ENCODE measurements around the gene GRID1. TPM values are rescaled to one million over a fixed set of nuclear protein-coding genes. Genes with fewer than 3 reads are reported as not detected.

Gene GRID1
- not detected for total RNA-seq

- H3K9me3 ChIP-seq (ENCODE audit: low read depth, low read length): no peaks in the 10 kb centered on the region
- peaks cover 21% of the 10 kb centered on the region for H3K4me1 ChIP-seq (ENCODE audit: insufficient read depth, low read length)
- H3K4me3 ChIP-seq (ENCODE audit: low read length): no peak within 1 kb of the TSS
- H3K27me3 ChIP-seq (ENCODE audit: insufficient read depth, low read length): peaks cover 74% of the 10 kb centered on the region
These were observed at the start of gene GRID1 for GRCh38 chr10:86366033-86366901. Gene GRID1 (minus strand): TSS chr10:86366795.

- no peaks in the 10 kb centered on the region for H3K27me3 ChIP-seq (ENCODE audit: insufficient read depth, low read length)
- no peak overlapping the region for H3K4me3 ChIP-seq (ENCODE audit: low read length)
- H3K9me3 ChIP-seq (ENCODE audit: low read depth, low read length): no peaks in the 10 kb centered on the region
- H3K4me1 ChIP-seq (ENCODE audit: insufficient read depth, low read length): peaks cover 32% of the 10 kb centered on the region
These were observed 49.0 kb upstream of the GRID1 start for GRCh38 chr10:86415583-86415982.

GRCh38 chr10:86415116-86415515 lies 48.5 kb upstream of the GRID1 start:
- no peak overlapping the region for H3K4me3 ChIP-seq (ENCODE audit: low read length)
- no peaks in the 10 kb centered on the region for H3K27me3 ChIP-seq (ENCODE audit: insufficient read depth, low read length)
- H3K4me1 ChIP-seq (ENCODE audit: insufficient read depth, low read length): peaks cover 33% of the 10 kb centered on the region
- H3K9me3 ChIP-seq (ENCODE audit: low read depth, low read length): no peaks in the 10 kb centered on the region

GRCh38 chr10:86413046-86413728 lies 46.6 kb upstream of the GRID1 start:
- no peaks in the 10 kb centered on the region for H3K9me3 ChIP-seq (ENCODE audit: low read depth, low read length)
- H3K4me1 ChIP-seq (ENCODE audit: insufficient read depth, low read length): peaks cover 33% of the 10 kb centered on the region
- H3K27me3 ChIP-seq (ENCODE audit: insufficient read depth, low read length): no peaks in the 10 kb centered on the region
- no peak overlapping the region for H3K4me3 ChIP-seq (ENCODE audit: low read length)

GRCh38 chr10:86411852-86412560 lies 45.4 kb upstream of the GRID1 start:
- Histone ChIP-seq H3K4me3 (ENCODE audit: low read length) (no peak overlapping the region), H3K4me1 (ENCODE audit: insufficient read depth, low read length) (peaks cover 33% of the 10 kb centered on the region), H3K27me3 (ENCODE audit: insufficient read depth, low read length) (no peaks in the 10 kb centered on the region), H3K9me3 (ENCODE audit: low read depth, low read length) (no peaks in the 10 kb centered on the region)

GRCh38 chr10:86411281-86411841 lies 44.8 kb upstream of the GRID1 start:
- Histone ChIP-seq H3K27me3 (ENCODE audit: insufficient read depth, low read length) (no peaks in the 10 kb centered on the region), H3K4me1 (ENCODE audit: insufficient read depth, low read length) (peaks cover 33% of the 10 kb centered on the region), H3K9me3 (ENCODE audit: low read depth, low read length) (no peaks in the 10 kb centered on the region), H3K4me3 (ENCODE audit: low read length) (no peak overlapping the region)

- Histone ChIP-seq H3K4me3 (ENCODE audit: low read length) (no peak overlapping the region), H3K27me3 (ENCODE audit: insufficient read depth, low read length) (no peaks in the 10 kb centered on the region), H3K9me3 (ENCODE audit: low read depth, low read length) (no peaks in the 10 kb centered on the region), H3K4me1 (ENCODE audit: insufficient read depth, low read length) (peaks cover 33% of the 10 kb centered on the region)
These were observed 44.0 kb upstream of the GRID1 start for GRCh38 chr10:86410542-86411124.

GRCh38 chr10:86409183-86409582 lies 42.6 kb upstream of the GRID1 start:
- Histone ChIP-seq H3K9me3 (ENCODE audit: low read depth, low read length) (no peaks in the 10 kb centered on the region), H3K4me3 (ENCODE audit: low read length) (no peak overlapping the region), H3K27me3 (ENCODE audit: insufficient read depth, low read length) (no peaks in the 10 kb centered on the region), H3K4me1 (ENCODE audit: insufficient read depth, low read length) (peaks cover 31% of the 10 kb centered on the region)

- H3K9me3 ChIP-seq (ENCODE audit: low read depth, low read length): no peaks in the 10 kb centered on the region
- H3K4me1 ChIP-seq (ENCODE audit: insufficient read depth, low read length): peaks cover 23% of the 10 kb centered on the region
- H3K27me3 ChIP-seq (ENCODE audit: insufficient read depth, low read length): peaks cover 29% of the 10 kb centered on the region
- H3K4me3 ChIP-seq (ENCODE audit: low read length): no peak overlapping the region
These were observed 36.7 kb upstream of the GRID1 start for GRCh38 chr10:86403183-86403797.

- Histone ChIP-seq H3K4me1 (ENCODE audit: insufficient read depth, low read length) (peaks cover 23% of the 10 kb centered on the region), H3K4me3 (ENCODE audit: low read length) (no peak overlapping the region), H3K27me3 (ENCODE audit: insufficient read depth, low read length) (peaks cover 29% of the 10 kb centered on the region), H3K9me3 (ENCODE audit: low read depth, low read length) (no peaks in the 10 kb centered on the region)
These were observed 35.8 kb upstream of the GRID1 start for GRCh38 chr10:86402283-86402941.

- Histone ChIP-seq H3K27me3 (ENCODE audit: insufficient read depth, low read length) (peaks cover 33% of the 10 kb centered on the region), H3K4me1 (ENCODE audit: insufficient read depth, low read length) (peaks cover 23% of the 10 kb centered on the region), H3K4me3 (ENCODE audit: low read length) (peak overlapping the region; percentile 50), H3K9me3 (ENCODE audit: low read depth, low read length) (no peaks in the 10 kb centered on the region)
These were observed 35.1 kb upstream of the GRID1 start for GRCh38 chr10:86401588-86402282.

- Histone ChIP-seq H3K9me3 (ENCODE audit: low read depth, low read length) (no peaks in the 10 kb centered on the region), H3K4me1 (ENCODE audit: insufficient read depth, low read length) (peaks cover 23% of the 10 kb centered on the region), H3K4me3 (ENCODE audit: low read length) (peak overlapping the region; percentile 50), H3K27me3 (ENCODE audit: insufficient read depth, low read length) (peaks cover 33% of the 10 kb centered on the region)
These were observed 34.4 kb upstream of the GRID1 start for GRCh38 chr10:86400705-86401587.
